ENCODE results near the gene PIGS. TPM values are rescaled to one million over a fixed set of nuclear protein-coding genes. Genes with fewer than 3 reads are reported as not detected.

The PIGS gene
- total and polyA plus RNA-seq, 2 experiments from 2014 or later = 72.7 to 76.0 TPM

DNA sequence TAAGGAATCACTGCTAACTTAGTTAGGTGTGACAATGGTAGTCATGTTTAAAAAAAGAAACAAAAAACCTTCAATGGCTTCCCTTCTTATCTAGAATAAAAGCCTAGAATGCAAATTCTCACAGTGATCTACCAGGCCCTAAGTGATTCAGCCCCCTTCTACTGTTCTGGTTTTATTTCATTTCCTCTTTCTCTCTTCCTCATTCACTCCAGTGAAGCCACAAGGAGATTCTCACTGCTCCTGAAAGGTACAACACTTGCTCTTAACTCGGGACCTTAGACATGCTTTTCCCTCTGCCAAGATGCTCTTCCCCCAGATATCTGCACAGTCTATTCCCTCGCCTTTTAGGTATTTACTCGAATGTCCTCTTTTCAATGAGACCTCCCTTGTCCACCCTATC, 3.7 kb downstream of the PIGS start:
- no peak overlapping the region for H2AFZ ChIP-seq
- no peaks in the 10 kb centered on the region for H3F3A ChIP-seq (ENCODE audit: insufficient read depth)
- no peak overlapping the region for H3K27ac ChIP-seq
- H3K4me2 ChIP-seq (ENCODE audit: unreplicated experiment) = no peak overlapping the region
- H3K9me3 ChIP-seq (ENCODE audit: low read depth) = no peaks in the 10 kb centered on the region
- in situ Hi-C loops (cut with MboI) = no loop called here
- no peaks in the 10 kb centered on the region; the same call in 1 of the 2 replicates for H4K20me1 ChIP-seq (ENCODE audit: insufficient read depth)
- H3K4me3 ChIP-seq = no peak overlapping the region
- H3K4me1 ChIP-seq (ENCODE audit: insufficient read depth) = peaks cover 17% of the 10 kb centered on the region
- H3K79me2 ChIP-seq (ENCODE audit: insufficient read depth) = peaks cover 57% of the 10 kb centered on the region
- no peak for DNase-seq
- TF ChIP-seq EZH2 (IDR thresholded peaks at IDR 0.05; ENCODE audit: insufficient read depth, poor library complexity, severe bottlenecking) (no peak), EZH2phosphoT487 (IDR thresholded peaks at IDR 0.05; ENCODE audit: insufficient read depth, low read depth) (no peak)
- H3K36me3 ChIP-seq (ENCODE audit: low read depth) = 0 out of 2 replicates have a peak, but pooled peaks cover 6% of the 10 kb centered on the region
- no peak overlapping the region for H3K9ac ChIP-seq
- H3K9me2 ChIP-seq (ENCODE audit: insufficient read depth) = no peaks in the 10 kb centered on the region
- 95 to 96% methylated on average over 3 of the region's 3 CpGs for WGBS, 2 experiments (ENCODE audit: low coverage in 1 of 2, low lambda C conversion rate in 2 of 2, missing lambda C conversion rate in 2 of 2)
- H3K27me3 ChIP-seq (replicated peaks; ENCODE audit: insufficient read depth) = no peaks in the 10 kb centered on the region

DNA sequence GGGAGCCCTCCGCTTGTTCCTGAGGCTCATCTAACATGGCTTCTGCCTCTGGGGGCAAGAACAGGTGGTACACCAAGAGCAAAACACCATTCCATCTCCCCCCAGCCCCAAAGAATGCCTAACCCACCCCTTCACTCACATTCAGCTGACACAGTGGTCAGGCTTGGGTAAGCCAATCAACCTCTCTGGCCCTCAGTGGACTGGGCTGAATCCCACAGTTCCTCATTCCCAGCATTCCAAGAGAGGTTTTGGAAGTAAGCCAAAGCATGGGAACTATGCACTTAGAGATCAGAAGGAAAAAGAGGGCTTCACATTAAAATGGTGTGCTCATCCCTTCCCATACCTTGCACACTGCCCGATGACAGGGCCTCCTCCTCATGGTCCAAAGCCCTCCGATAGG, 7.8 kb downstream of the PIGS start:
- Histone ChIP-seq H3K79me2 (ENCODE audit: insufficient read depth) (peaks cover 29% of the 10 kb centered on the region), H3K27me3 (replicated peaks; ENCODE audit: insufficient read depth) (no peaks in the 10 kb centered on the region), H3F3A (ENCODE audit: insufficient read depth) (no peaks in the 10 kb centered on the region), H3K9me2 (ENCODE audit: insufficient read depth) (no peaks in the 10 kb centered on the region), H3K36me3 (ENCODE audit: low read depth) (peaks cover 17% of the 10 kb centered on the region; the same call in 1 of the 2 replicates), H3K27ac (no peak overlapping the region), H2AFZ (no peak overlapping the region), H3K4me3 (no peak overlapping the region), H3K4me2 (ENCODE audit: unreplicated experiment) (no peak overlapping the region), H3K9me3 (ENCODE audit: low read depth) (no peaks in the 10 kb centered on the region), H3K4me1 (ENCODE audit: insufficient read depth) (peaks cover 3% of the 10 kb centered on the region; the same call in 1 of the 2 replicates), H4K20me1 (ENCODE audit: insufficient read depth) (no peaks in the 10 kb centered on the region; the same call in 1 of the 2 replicates), H3K9ac (no peak overlapping the region)
- no peak for TF ChIP-seq EZH2phosphoT487 (IDR thresholded peaks at IDR 0.05; ENCODE audit: insufficient read depth, low read depth)
- TF ChIP-seq EZH2 (IDR thresholded peaks at IDR 0.05; ENCODE audit: insufficient read depth, poor library complexity, severe bottlenecking) = no peak
- DNase-seq = peak; percentile 13
- 98 to 100% methylated on average over 3 of the region's 3 CpGs for WGBS, 2 experiments (ENCODE audit: low coverage in 1 of 2, low lambda C conversion rate in 2 of 2, missing lambda C conversion rate in 2 of 2)
- in situ Hi-C loops (cut with MboI) = no loop called here

DNA sequence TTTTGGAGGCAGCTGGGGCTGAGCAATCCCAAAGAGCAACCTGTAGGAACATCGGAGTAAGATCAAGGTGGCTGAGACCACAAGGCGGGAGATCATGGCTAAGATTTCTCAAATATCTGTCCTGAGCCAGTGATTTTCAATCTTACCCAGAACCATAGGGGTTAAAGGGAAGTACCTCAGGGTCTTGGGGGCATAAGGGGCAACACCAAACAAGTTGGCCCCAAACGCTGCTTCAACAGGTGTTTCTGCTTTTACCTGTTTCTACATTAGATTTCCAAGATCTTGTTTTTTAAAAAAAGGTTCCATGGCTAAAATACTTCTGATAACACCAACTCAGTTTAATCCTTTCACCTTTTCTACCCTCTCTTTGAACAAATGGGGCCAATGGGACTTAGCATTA, 16.3 kb downstream of the PIGS start:
- H3F3A ChIP-seq (ENCODE audit: insufficient read depth) = no peaks in the 10 kb centered on the region
- no peaks in the 10 kb centered on the region for H3K4me1 ChIP-seq (ENCODE audit: insufficient read depth)
- no peak overlapping the region for H3K9ac ChIP-seq
- H3K27me3 ChIP-seq (replicated peaks; ENCODE audit: insufficient read depth) = no peaks in the 10 kb centered on the region
- in situ Hi-C loops (cut with MboI) = no loop called here
- H3K4me3 ChIP-seq = no peak overlapping the region
- H3K79me2 ChIP-seq (ENCODE audit: insufficient read depth) = peaks cover 14% of the 10 kb centered on the region; the same call in 1 of the 2 replicates
- no peaks in the 10 kb centered on the region for H3K9me2 ChIP-seq (ENCODE audit: insufficient read depth)
- TF ChIP-seq EZH2 (IDR thresholded peaks at IDR 0.05; ENCODE audit: insufficient read depth, poor library complexity, severe bottlenecking) = no peak
- no peak for TF ChIP-seq EZH2phosphoT487 (IDR thresholded peaks at IDR 0.05; ENCODE audit: insufficient read depth, low read depth)
- no peak overlapping the region for H3K4me2 ChIP-seq (ENCODE audit: unreplicated experiment)
- DNase-seq = no peak
- 0 out of 2 replicates have a peak, but pooled peaks cover 6% of the 10 kb centered on the region for H3K36me3 ChIP-seq (ENCODE audit: low read depth)
- H3K27ac ChIP-seq = no peak overlapping the region
- WGBS, 2 experiments (ENCODE audit: low coverage in 1 of 2, low lambda C conversion rate in 2 of 2, missing lambda C conversion rate in 2 of 2) = 87 to 90% methylated on average over 3 of the region's 3 CpGs
- no peak overlapping the region for H2AFZ ChIP-seq
- no peaks in the 10 kb centered on the region for H4K20me1 ChIP-seq (ENCODE audit: insufficient read depth)
- H3K9me3 ChIP-seq (ENCODE audit: low read depth) = no peaks in the 10 kb centered on the region

DNA sequence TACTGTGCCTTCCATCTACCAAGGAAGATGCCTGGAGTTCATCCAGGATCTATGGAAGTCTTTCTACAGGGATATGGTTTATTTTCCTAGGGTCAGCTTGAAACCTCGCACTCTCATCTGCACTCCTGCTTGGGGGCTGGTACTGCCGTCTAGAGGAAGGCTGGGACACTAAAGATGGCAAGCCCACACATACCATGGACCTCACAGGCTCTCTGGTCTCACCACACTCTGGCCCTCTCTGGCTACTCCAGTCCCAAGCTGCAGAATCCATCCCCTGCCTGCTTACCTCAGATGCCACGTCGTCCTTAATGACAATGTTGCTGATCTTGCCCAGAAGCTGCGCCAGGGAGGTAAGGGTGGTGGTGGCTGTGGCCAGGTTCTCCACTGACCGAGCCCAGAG, 16.8 kb downstream of the PIGS start:
- H3K9ac ChIP-seq = no peak overlapping the region
- no peak overlapping the region for H3K4me2 ChIP-seq (ENCODE audit: unreplicated experiment)
- H2AFZ ChIP-seq = no peak overlapping the region
- no peaks in the 10 kb centered on the region for H3F3A ChIP-seq (ENCODE audit: insufficient read depth)
- H3K27ac ChIP-seq = no peak overlapping the region
- H3K9me3 ChIP-seq (ENCODE audit: low read depth) = no peaks in the 10 kb centered on the region
- no peaks in the 10 kb centered on the region for H3K4me1 ChIP-seq (ENCODE audit: insufficient read depth)
- H3K79me2 ChIP-seq (ENCODE audit: insufficient read depth) = peaks cover 14% of the 10 kb centered on the region; the same call in 1 of the 2 replicates
- 94 to 97% methylated on average over 6 of the region's 6 CpGs for WGBS, 2 experiments (ENCODE audit: low coverage in 1 of 2, low lambda C conversion rate in 2 of 2, missing lambda C conversion rate in 2 of 2)
- no peaks in the 10 kb centered on the region for H3K9me2 ChIP-seq (ENCODE audit: insufficient read depth)
- DNase-seq = no peak
- H3K4me3 ChIP-seq = no peak overlapping the region
- TF ChIP-seq EZH2phosphoT487 (IDR thresholded peaks at IDR 0.05; ENCODE audit: insufficient read depth, low read depth) (no peak), EZH2 (IDR thresholded peaks at IDR 0.05; ENCODE audit: insufficient read depth, poor library complexity, severe bottlenecking) (no peak)
- H3K27me3 ChIP-seq (replicated peaks; ENCODE audit: insufficient read depth) = no peaks in the 10 kb centered on the region
- H3K36me3 ChIP-seq (ENCODE audit: low read depth) = 0 out of 2 replicates have a peak, but pooled peaks cover 6% of the 10 kb centered on the region
- H4K20me1 ChIP-seq (ENCODE audit: insufficient read depth) = no peaks in the 10 kb centered on the region
- in situ Hi-C loops (cut with MboI) = no loop called here
